HuH-7 (cell line): ENCODE data around the gene CA11.
A peak's percentile ranks its signal among the peaks of the same experiment; 100 is the strongest.
"Not testable (repeated sequence)": the region's sequence is repeated elsewhere in the genome, so short reads cannot be mapped to it uniquely, and the experiment has no call there.

Experiments used
- DNase-seq: peaks from one replicate; pipeline ENCODE4 v3.0.0; 2011; ENCODE audit warnings: low spot score

The CA11 gene

DNA sequence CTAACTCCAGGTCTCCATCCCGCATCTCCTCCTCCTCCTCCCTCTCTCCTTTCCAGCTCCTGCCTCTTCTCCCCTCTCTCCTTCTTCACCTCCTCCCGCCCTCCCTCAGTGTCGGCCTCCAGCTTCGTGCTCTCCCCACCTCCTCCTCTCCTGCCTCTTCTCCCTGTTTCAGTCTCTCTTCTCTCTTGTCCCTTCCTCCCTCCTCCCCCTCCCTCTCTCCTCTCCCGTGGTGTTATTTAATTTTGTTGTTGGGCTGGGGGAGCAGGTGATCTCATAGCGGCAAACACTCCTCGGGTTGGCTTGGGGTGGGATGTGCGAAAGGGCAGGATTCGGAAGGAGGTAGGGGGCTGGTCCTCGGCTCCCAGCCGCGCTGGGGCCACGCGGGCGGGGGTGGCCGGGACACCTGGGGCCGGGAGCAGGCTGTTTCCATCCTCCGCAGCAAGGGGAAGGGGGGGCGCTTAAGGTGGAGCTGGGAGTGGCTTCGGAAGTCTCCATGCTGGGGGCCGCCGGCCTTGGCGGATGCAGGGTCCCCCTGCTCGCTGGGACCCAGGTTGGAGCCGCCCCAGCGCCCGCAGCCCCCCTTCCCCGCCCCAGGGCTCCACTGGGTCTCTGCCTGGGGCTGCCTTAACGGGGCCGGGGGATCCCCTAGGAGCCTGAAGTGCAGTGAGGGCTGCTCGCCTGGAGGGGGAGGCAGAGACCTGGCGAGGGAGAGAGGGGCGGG lies at the start of gene CA11:
Gene CA11 (minus strand): TSS at position 187 of the 721 bp plus-strand sequence. CDS start 555 bp downstream, outside the sequence.
- DNase-seq = peak; percentile 94

GRCh38 chr19:48693629-48694028 lies 47.6 kb upstream of the CA11 start:
- not testable (repeated sequence) for DNase-seq

DNA sequence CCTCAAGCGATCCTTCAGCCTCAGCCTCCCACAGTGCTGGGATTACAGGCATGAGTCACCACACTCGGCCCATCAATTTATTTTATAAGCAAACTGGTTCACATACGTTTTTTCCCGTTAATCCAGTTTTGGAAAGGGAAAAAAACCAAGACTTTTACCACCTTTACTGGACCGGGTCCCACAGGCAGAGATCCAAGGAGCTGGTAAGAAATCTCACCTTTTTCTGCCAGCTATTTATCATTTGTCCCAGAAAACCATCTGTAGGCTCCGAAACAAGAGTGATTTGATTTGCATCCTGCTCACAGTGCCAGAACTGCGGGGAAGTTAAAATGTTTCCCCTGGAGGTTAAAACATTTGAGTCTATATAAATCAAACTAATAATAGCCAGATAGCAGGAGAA lies 43.5 kb upstream of the CA11 start:
- DNase-seq = no peak

DNA sequence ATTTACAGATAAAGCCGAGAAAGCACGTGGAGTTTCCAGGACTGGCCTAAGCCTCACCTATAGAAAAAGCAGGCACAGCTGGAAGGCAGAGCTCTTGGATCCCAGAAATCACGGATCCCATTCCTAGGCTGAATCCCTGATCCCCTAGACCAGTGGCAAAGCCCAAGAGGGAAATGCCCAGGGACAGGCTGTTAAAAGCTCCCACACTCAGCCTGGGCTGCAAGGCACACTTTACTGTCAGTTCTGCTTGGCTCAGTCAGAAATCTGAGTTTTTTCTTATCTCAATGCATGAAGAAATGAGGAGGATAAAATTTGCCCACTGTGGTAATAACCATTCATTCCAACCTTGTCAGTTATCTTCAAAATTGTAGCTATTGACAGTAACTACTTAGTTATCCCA lies 41.8 kb upstream of the CA11 start:
- DNase-seq = no peak

DNA sequence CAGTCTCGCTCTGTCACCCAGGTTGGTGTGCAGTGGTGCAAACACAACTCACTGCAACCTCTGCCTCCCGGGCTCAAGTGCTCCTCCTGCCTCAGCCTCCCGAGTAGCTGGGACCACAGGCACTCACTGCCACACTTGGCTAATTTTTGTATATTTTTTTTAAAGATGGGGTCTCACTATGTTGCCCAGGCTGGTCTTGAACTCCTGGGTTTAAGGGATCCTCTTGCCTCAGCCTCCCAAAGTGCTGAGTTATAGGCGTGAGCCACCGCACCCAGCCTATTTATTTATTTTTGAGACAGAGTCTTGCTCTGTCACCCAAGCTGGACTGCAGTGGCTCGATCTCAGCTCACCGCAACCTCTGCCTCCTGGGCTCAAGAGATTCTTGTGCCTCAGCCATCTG lies 40.6 kb upstream of the CA11 start:
- DNase-seq = not testable (repeated sequence)

GRCh38 chr19:48686088-48686487 lies 40.1 kb upstream of the CA11 start:
- DNase-seq = no peak

- DNase-seq = no peak
Observed at GRCh38 chr19:48685583-48685982, 39.6 kb upstream of the CA11 start.

DNA sequence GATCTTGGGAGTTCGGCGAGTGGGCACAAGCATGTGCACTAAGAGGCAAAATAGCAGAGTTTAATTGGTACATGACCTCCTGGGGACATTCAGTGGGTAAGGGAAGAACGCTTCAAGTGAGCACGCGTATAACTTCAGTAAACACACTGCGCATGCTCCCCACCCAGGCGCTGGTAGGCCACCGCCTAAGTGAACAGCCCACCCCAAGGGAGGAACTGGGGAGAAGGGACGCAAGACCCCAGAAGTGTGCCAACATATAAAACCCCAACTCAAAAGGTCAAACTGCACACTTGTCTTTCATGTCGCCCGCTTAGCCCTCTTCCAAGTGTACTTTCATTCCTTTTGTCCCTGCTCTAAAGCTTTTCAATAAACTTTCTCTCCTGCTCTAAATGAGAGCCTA lies 37.4 kb upstream of the CA11 start:
- no peak for DNase-seq

GRCh38 chr19:48681127-48681470 lies 35.1 kb upstream of the CA11 start:
- DNase-seq = no peak

- DNase-seq = no peak
Observed at GRCh38 chr19:48680436-48681126, 34.6 kb upstream of the CA11 start.

DNA sequence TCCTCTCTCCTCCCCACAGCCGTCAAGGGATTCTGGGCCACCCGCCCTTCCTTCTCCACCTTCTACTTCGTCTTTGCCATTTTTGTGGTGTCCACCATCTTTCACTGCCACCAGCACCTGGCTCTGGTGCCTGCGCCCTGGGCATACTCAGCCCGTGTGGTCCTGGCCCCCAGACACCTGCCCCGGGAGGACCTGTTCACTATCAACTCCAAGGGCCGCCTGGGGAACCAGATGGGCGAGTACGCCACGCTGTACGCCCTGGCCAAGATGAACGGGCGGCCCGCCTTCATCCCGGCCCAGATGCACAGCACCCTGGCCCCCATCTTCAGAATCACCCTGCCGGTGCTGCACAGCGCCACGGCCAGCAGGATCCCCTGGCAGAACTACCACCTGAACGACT lies 34.0 kb upstream of the CA11 start:
- not testable (repeated sequence) for DNase-seq

DNA sequence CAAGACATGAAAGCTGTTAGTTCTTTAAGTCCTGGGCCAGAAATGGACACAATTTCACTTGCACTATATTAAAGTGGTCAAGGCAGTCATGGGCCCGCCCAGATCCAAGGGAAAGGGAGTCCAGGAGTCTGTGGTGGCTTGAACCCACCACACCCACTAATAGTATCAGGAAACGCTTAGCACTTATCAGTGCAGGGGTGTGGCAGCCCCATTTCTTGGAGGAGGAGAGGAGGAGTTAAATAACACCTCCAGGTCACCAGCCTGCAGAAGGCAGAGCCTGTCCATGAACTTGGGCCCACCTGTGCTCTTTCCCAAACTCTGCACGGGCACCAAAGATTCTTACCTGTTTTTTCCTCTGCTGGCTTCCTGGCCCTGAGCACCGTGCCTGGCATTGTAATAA lies 32.2 kb upstream of the CA11 start:
- no peak for DNase-seq

DNA sequence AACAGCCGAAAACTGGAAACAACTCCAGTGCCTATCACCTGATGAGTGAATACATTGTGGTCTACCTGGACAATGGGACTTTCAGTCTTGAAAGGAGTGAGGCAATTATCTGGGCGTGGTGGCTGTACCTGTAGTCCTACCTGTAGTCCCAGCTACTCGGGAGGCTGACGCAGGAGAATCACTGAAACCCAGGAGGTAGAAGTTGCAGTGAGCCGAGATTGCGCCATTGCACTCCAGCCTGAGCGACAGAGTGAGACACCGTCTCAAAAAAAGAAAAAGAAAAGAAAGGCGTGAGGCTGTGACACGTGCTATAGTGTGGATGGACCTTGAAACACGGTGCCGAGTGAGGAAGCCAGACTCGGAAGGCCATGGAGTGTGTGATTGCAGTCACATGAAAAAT lies 30.9 kb upstream of the CA11 start:
- no peak for DNase-seq

- no peak for DNase-seq
Observed at GRCh38 chr19:48676487-48676886, 30.5 kb upstream of the CA11 start.

GRCh38 chr19:48674921-48675824 lies 29.2 kb upstream of the CA11 start:
- DNase-seq = peak; percentile 98

- DNase-seq = no peak
Observed at GRCh38 chr19:48674216-48674809, 28.3 kb upstream of the CA11 start.

GRCh38 chr19:48673436-48674100 lies 27.6 kb upstream of the CA11 start:
- no peak for DNase-seq

DNA sequence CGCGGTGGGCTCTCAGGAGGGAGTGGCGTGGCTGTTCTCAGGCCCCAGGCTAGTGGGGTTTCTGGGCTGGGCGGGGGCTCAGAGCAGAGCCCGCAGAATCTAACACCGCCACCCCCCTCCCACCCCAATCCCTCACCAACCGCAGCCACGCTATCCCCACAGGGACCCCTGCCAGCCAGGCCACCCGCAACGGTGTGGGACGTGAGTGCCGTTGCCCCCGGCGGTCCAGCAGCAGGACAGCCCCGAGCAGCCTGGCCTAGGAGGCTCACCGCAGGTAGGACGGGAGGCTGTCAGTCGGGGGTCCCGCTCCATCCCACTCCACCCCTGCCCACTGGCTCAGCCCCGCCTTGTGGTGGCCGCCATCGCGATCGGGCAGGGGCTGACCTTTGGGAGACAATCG lies 27.0 kb upstream of the CA11 start, which contains the start of gene NTN5:
Gene NTN5 (minus strand): TSS at position 24 of the 400 bp plus-strand sequence. CDS start 2,031 bp downstream, outside the sequence.
- DNase-seq = no peak

DNA sequence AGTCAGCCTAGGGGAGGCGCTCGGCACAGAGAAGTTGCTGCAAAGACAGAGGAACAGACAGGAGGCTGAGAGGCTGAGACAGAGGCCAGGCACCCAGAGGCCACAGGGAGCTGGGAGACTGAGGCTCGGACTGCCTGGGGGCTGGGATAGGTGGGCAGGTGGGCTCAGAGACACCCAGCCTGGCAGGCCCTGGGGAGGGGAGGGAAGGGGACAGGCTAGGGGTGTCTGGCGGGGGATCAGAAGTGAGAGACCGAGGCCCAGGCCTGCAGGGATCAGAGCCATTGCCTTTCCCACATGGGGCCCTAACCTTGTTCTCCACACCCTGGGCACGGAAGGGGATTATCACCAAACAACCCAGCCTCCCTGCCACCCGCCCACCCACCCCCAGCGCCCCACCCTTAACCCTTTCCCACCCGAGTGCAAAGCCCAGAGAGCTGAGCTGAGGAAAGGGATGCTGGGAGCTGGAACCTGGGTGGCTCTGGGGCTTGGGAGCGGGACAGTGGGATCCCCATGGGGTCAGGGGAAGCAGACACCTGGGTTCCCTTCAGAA lies 25.5 kb upstream of the CA11 start:
- DNase-seq = no peak

- no peak for DNase-seq
Observed at GRCh38 chr19:48670699-48671445, 24.9 kb upstream of the CA11 start.
